OCI-LY7 (cell line): ENCODE data around the gene ZNF335. TPM values are rescaled to one million over a fixed set of nuclear protein-coding genes. Genes with fewer than 3 reads are reported as not detected.

ENCODE experiments used
- BruUV-seq: library from RNA; stranded (reverse); fragments of 400-500 nt; replicated peaks from 2 replicates; lab custom pipeline; 2021; lab: Mats Ljungman, UMichigan
- CTCF ChIA-PET: fragments of 300-600 bp; sonication (Branson Sonifier 250); formaldehyde crosslinking; loops from one replicate; lab custom pipeline; 2022; ENCODE audit warnings: antibody characterized with exemption; ENCODE audit not compliant: unreplicated experiment; lab: Charles Lee
- POLR2A ChIA-PET: fragments of 300-600 bp; sonication (Branson Sonifier 250); formaldehyde crosslinking; loops from one replicate; lab custom pipeline; 2022; ENCODE audit warnings: antibody characterized with exemption; lab: Charles Lee
- DNase-seq: peaks from one replicate; pipeline ENCODE4 v3.0.0-alpha.2; 2015; ENCODE audit warnings: low spot score
- H2AFZ ChIP-seq: fragments of 200-600 bp; sonication (generic), shearing (Covaris generic); 2 replicates; pipeline ENCODE4 v1.6.1; 2014; ENCODE audit warnings: mild to moderate bottlenecking, antibody characterized with exemption, low read length, moderate library complexity
- H3K27ac ChIP-seq: fragments of 200-600 bp; sonication (generic); 2 replicates; pipeline ENCODE4 v1.5.1; 2014; ENCODE audit warnings: mixed run types, low read depth, mild to moderate bottlenecking, moderate library complexity, low read length, inconsistent platforms; ENCODE audit not compliant: poor library complexity, severe bottlenecking
- H3K36me3 ChIP-seq: fragments of 200-600 bp; sonication (generic); 2 replicates; pipeline ENCODE4 v1.6.1; 2014; ENCODE audit warnings: mild to moderate bottlenecking, antibody characterized with exemption, low read length, moderate library complexity, mixed read lengths; ENCODE audit not compliant: insufficient read depth
- H3K4me1 ChIP-seq: fragments of 200-600 bp; sonication (generic); 2 replicates; pipeline ENCODE4 v1.5.1; 2014; ENCODE audit warnings: mild to moderate bottlenecking, low read length; ENCODE audit not compliant: insufficient read depth, poor library complexity, severe bottlenecking
- H3K4me2 ChIP-seq: fragments of 200-600 bp; sonication (generic); 2 replicates; pipeline ENCODE4 v1.6.1; 2014; ENCODE audit warnings: mild to moderate bottlenecking, low read length
- H3K4me3 ChIP-seq: fragments of 200-600 bp; sonication (generic); 2 replicates; pipeline ENCODE4 v1.5.1; 2014; ENCODE audit warnings: mild to moderate bottlenecking, low read depth, low read length; ENCODE audit not compliant: poor library complexity, severe bottlenecking
- H3K79me2 ChIP-seq: fragments of 200-600 bp; sonication (generic); 2 replicates; pipeline ENCODE4 v1.6.1; 2016; ENCODE audit warnings: low read depth, mild to moderate bottlenecking, low read length, moderate library complexity, mixed read lengths; ENCODE audit not compliant: insufficient read depth
- H3K9me2 ChIP-seq: fragments of 200-600 bp; sonication (generic); 2 replicates; pipeline ENCODE4 v1.6.1; 2016; ENCODE audit warnings: mild to moderate bottlenecking, low read length, mixed read lengths; ENCODE audit not compliant: insufficient read depth
- H3K9me3 ChIP-seq: fragments of 200-600 bp; sonication (generic); 2 replicates; pipeline ENCODE4 v1.6.1; 2014; ENCODE audit warnings: mild to moderate bottlenecking, mixed run types, low read length, mixed read lengths
- H4K20me1 ChIP-seq: fragments of 200-600 bp; sonication (generic); 2 replicates; pipeline ENCODE4 v1.6.1; 2014; ENCODE audit warnings: mild to moderate bottlenecking, antibody characterized with exemption, low read length, moderate library complexity, mixed read lengths; ENCODE audit not compliant: insufficient read depth
- CTCF ChIP-seq: fragments of 200-600 bp; sonication (generic); conservative IDR thresholded peaks from 2 replicates; pipeline ENCODE4 v1.5.1; 2014; ENCODE audit warnings: mild to moderate bottlenecking, antibody characterized with exemption, low read length, moderate library complexity, mixed read lengths
- EZH2phosphoT487 ChIP-seq: fragments of 200-600 bp; sonication (generic); IDR thresholded peaks from 2 replicates; pipeline ENCODE4 v1.6.1; 2018; ENCODE audit warnings: low read depth, borderline replicate concordance, mild to moderate bottlenecking, mixed run types, antibody characterized with exemption, low read length, moderate library complexity, mixed read lengths
- intact Hi-C: fragments of 100-400 bp; cut with micrococcal nuclease; formaldehyde crosslinking; loops from one replicate; pipeline ENCODE4 v1.10.0; 2022; ENCODE audit not compliant: unreplicated experiment
- total RNA-seq, 2 experiments: library from RNA; depleted of rRNA in 1 of 2; stranded (reverse); fragments of >200 nt in 1 of 2; shearing (Covaris generic) in 1 of 2; gene quantifications; 2 replicates each; pipeline ENCODE4 v1.2.3, GENCODE V29; 2014 to 2022

Gene ZNF335
- total RNA-seq, 2 experiments from 2014 or later = 21.0 to 28.4 TPM

DNA sequence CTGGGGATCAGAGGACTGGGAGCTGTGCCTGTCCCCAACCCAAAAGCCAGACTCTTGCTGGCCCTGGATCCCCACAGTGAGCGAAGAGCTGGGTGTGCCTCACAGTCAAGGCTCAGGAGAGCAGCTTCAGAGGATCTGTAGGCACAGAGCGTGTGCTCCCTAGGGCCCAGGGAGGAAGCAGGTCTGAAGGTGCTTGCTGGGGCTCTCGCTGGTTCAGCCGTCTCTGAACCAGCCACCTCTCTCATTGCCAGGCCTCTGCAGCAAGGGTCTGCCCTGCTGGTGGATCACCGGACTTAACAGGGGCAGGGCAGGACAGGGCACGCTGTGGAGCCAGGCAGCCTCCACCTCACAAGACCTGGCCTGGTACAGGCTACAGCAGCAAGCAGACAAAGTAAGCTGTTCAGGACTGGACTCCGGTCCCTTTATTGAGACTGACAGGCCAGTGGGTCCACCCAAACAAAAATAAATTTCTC, 23.7 kb downstream of the ZNF335 start:
- ChIA-PET POLR2A (interaction anchor here (2.0 kb wide), 1 partner anchor 14 kb away, joined by 4 read pairs; the partner anchor contains the start of gene PCIF1), CTCF (no interaction called here)
- Histone ChIP-seq H3K27ac (no peak overlapping the region), H2AFZ (no peak overlapping the region), H3K4me2 (no peak overlapping the region), H3K79me2 (no peaks in the 10 kb centered on the region), H3K36me3 (peaks cover 99% of the 10 kb centered on the region), H3K9me2 (no peaks in the 10 kb centered on the region), H4K20me1 (no peaks in the 10 kb centered on the region), H3K9me3 (no peaks in the 10 kb centered on the region), H3K4me3 (no peak overlapping the region), H3K4me1 (peaks cover 8% of the 10 kb centered on the region)
- no TSS peak for BruUV-seq
- intact Hi-C loops = no loop called here
- DNase-seq = no peak
- no peak for TF ChIP-seq EZH2phosphoT487
- no peak for TF ChIP-seq CTCF

DNA sequence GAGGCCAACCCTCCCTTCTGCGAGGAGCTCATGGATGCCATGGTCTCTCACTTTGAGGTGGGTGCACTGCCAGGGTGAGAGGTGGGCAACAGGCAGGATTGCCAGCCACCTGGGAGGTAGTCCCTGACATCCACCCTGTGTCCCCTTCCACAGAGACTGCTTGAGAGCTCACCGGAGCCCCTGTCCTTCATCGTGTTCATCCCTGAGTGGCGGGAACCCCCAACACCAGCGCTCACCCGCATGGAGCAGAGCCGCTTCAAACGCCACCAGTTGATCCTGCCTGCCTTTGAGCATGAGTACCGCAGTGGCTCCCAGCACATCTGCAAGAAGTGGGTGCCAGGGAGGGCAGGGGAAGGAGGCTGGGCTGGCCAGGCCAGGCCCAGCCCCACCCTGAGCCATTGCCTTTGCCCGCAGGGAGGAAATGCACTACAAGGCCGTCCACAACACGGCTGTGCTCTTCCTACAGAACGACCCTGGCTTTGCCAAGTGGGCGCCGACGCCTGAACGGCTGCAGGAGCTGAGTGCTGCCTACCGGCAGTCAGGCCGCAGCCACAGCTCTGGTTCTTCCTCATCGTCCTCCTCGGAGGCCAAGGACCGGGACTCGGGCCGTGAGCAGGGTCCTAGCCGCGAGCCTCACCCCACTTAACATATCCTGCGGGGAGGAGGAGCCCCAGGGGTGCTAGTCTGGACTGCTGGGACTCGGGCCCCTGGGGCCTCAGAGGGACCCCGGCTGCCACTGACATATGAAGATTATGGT, 24.7 kb downstream of the ZNF335 start:
- TSS peak; percentile 31 for BruUV-seq
- no peaks in the 10 kb centered on the region for H4K20me1 ChIP-seq
- no peak overlapping the region for H3K4me3 ChIP-seq
- TF ChIP-seq EZH2phosphoT487 = no peak
- TF ChIP-seq CTCF = no peak
- no peak for DNase-seq
- no peaks in the 10 kb centered on the region for H3K9me3 ChIP-seq
- H3K27ac ChIP-seq = no peak overlapping the region
- intact Hi-C loops = no loop called here
- H2AFZ ChIP-seq = no peak overlapping the region
- H3K4me1 ChIP-seq = peaks cover 8% of the 10 kb centered on the region
- H3K79me2 ChIP-seq = no peaks in the 10 kb centered on the region
- peaks cover 95% of the 10 kb centered on the region for H3K36me3 ChIP-seq
- no peak overlapping the region for H3K4me2 ChIP-seq
- ChIA-PET POLR2A (interaction anchor here (2.0 kb wide), 1 partner anchor 13 kb away, joined by 4 read pairs; the partner anchor contains the start of gene PCIF1), CTCF (no interaction called here)
- no peaks in the 10 kb centered on the region for H3K9me2 ChIP-seq
